D721Med (cell line): ENCODE results near the gene PLEKHM2.

ENCODE experiments used
- DNase-seq: peaks from one replicate; pipeline ENCODE4 v3.0.0; 2011; ENCODE audit warnings: low spot score; ENCODE audit not compliant: insufficient read length
- FAIRE-seq: peaks from 2 replicates; lab custom pipeline; 2011; peaks lifted over from hg19 to GRCh38; lab: Jason Lieb, UNC
- CTCF ChIP-seq: IDR thresholded peaks from 2 replicates; pipeline ENCODE4 v1.5.1; 2012; ENCODE audit warnings: mild to moderate bottlenecking, control low read depth; ENCODE audit not compliant: insufficient read depth; ENCODE audit errors: missing control alignments

PLEKHM2 gene

GRCh38 chr1:15684042-15684461 is at the start of gene PLEKHM2:
PLEKHM2 (plus strand) TSS chr1:15684320; CDS start chr1:15684559, 239 bp downstream.
- DNase-seq (no peak), FAIRE-seq (no peak)
- TF ChIP-seq CTCF = no peak

GRCh38 chr1:15636436-15636835 is 47.7 kb upstream of the PLEKHM2 start:
- no peak for TF ChIP-seq CTCF
- DNase-seq = no peak
- no peak for FAIRE-seq

GRCh38 chr1:15637826-15638225 is 46.3 kb upstream of the PLEKHM2 start:
- no peak for TF ChIP-seq CTCF
- FAIRE-seq (no peak), DNase-seq (no peak)

GRCh38 chr1:15639262-15639661 is 44.9 kb upstream of the PLEKHM2 start:
- no peak for DNase-seq
- no peak for FAIRE-seq
- TF ChIP-seq CTCF = no peak

- FAIRE-seq = no peak
- no peak for TF ChIP-seq CTCF
- no peak for DNase-seq
Observed at GRCh38 chr1:15639931-15640330, 44.2 kb upstream of the PLEKHM2 start.

GRCh38 chr1:15640667-15641066 is 43.5 kb upstream of the PLEKHM2 start:
- no peak for FAIRE-seq
- no peak for TF ChIP-seq CTCF
- DNase-seq = no peak

- FAIRE-seq = no peak
- no peak for TF ChIP-seq CTCF
- no peak for DNase-seq
Observed at GRCh38 chr1:15649937-15650336, 34.2 kb upstream of the PLEKHM2 start.
